ENCODE data around the gene KRCC1. TPM values are rescaled to one million over a fixed set of nuclear protein-coding genes. Genes with fewer than 3 reads are reported as not detected.

KRCC1 gene
- total RNA-seq, 6 donors from 2014 or later = 7.4 to 36.7 (median 18.3) TPM

Small RNA genes lying within 50 kb of the gene (small RNA-seq; reads per million reads assigned to genes)
- gene MIR4780 (0 reads per million in 4 donors), gene RNU2-63P (0 to 0.46 (median 0.06) reads per million in 4 donors)

Other genes with a start within 250 kb of the KRCC1 start
- 1 to 10 TPM in 5 of 6 donors, under 1 TPM in 1; 0.84 to 8.6 (median 4.5) TPM for gene RGPD2, start 230.0 kb downstream of the KRCC1 start, total RNA-seq
- gene RNU2-63P, start 39.2 kb downstream of the KRCC1 start, total RNA-seq = not detected
- not detected for gene SMYD1, start 12.0 kb upstream of the KRCC1 start, total RNA-seq
- 1 to 10 TPM in 1 of 6 donors, under 1 TPM in 1, not detected in 4; 0.67 to 1.0 TPM for gene FABP1, start 72.3 kb upstream of the KRCC1 start, total RNA-seq
- 10 to 100 TPM in 5 of 6 donors, 1 to 10 TPM in 1; 1.0 to 33.6 (median 20.6) TPM for gene THNSL2, start 114.6 kb upstream of the KRCC1 start, total RNA-seq